Measurements from ENCODE around the gene ARHGAP1. TPM values are rescaled to one million over a fixed set of nuclear protein-coding genes. Genes with fewer than 3 reads are reported as not detected.
A peak's percentile ranks its signal among the peaks of the same experiment; 100 is the strongest.

Gene ARHGAP1
- total and polyA plus RNA-seq, 10 donors = 13.3 to 137 (median 76.9) TPM

- peaks cover 0 to 6% (median 0%) of the 10 kb centered on the region in 6 donors for H3K4me1 ChIP-seq
- H3K27ac ChIP-seq = no peak overlapping the region
- no peaks in the 10 kb centered on the region for H3K9me3 ChIP-seq
- H3K36me3 ChIP-seq = no peaks in the 10 kb centered on the region
- H3K27me3 ChIP-seq (replicated peaks in 1 of 7) = no peaks in the 10 kb centered on the region
- TF ChIP-seq POLR2A (IDR thresholded peaks at IDR 0.05) (no peak), CTCF (IDR thresholded peaks at IDR 0.05 in 8 of 11, conservative IDR thresholded peaks at IDR 0.05 in 3 of 11) (no peak), POLR2AphosphoS5 (IDR thresholded peaks at IDR 0.05) (no peak)
- DNase-seq = no peak
- H3K4me3 ChIP-seq = no peak overlapping the region
- WGBS, 5 donors = 84 to 92% (median 90%) methylated on average over 11 of the region's 11 CpGs
- intact Hi-C loops (cut with DNase I; ENCODE audit: low total_unique reads) = no loop called here
Measured at GRCh38 chr11:46722566-46723358, 22.3 kb upstream of the ARHGAP1 start.

GRCh38 chr11:46721286-46721685 is 20.9 kb upstream of the ARHGAP1 start:
- intact Hi-C loops (cut with DNase I; ENCODE audit: low total_unique reads) = no loop called here
- WGBS, 5 donors = 78 to 87% (median 80%) methylated on average over 6 of the region's 6 CpGs
- H3K27me3 ChIP-seq (replicated peaks in 1 of 7) = no peaks in the 10 kb centered on the region
- H3K27ac ChIP-seq = no peak overlapping the region
- H3K36me3 ChIP-seq = no peaks in the 10 kb centered on the region
- TF ChIP-seq POLR2AphosphoS5 (IDR thresholded peaks at IDR 0.05) = no peak
- TF ChIP-seq POLR2A (IDR thresholded peaks at IDR 0.05) = no peak
- H3K9me3 ChIP-seq = no peaks in the 10 kb centered on the region
- DNase-seq = peak; percentile 4
- H3K4me3 ChIP-seq = no peak overlapping the region
- H3K4me1 ChIP-seq = peaks cover 0 to 6% (median 0%) of the 10 kb centered on the region in 6 donors

GRCh38 chr11:46719543-46720218 is 19.3 kb upstream of the ARHGAP1 start:
- Histone ChIP-seq H3K36me3 (no peaks in the 10 kb centered on the region), H3K4me1 (peaks cover 0 to 6% (median 0%) of the 10 kb centered on the region in 6 donors), H3K9me3 (no peaks in the 10 kb centered on the region), H3K27ac (no peak overlapping the region), H3K4me3 (no peak overlapping the region), H3K27me3 (replicated peaks in 1 of 7) (no peaks in the 10 kb centered on the region)
- TF ChIP-seq POLR2AphosphoS5 (IDR thresholded peaks at IDR 0.05) (no peak), POLR2A (IDR thresholded peaks at IDR 0.05) (no peak), CTCF (IDR thresholded peaks at IDR 0.05 in 8 of 11, conservative IDR thresholded peaks at IDR 0.05 in 3 of 11) (no peak)
- intact Hi-C loops (cut with DNase I; ENCODE audit: low total_unique reads) = no loop called here
- no peak for DNase-seq
- WGBS, 5 donors = 89 to 96% (median 93%) methylated on average over 24 to 25 of the region's 25 CpGs

- no peak for DNase-seq
Measured at GRCh38 chr11:46719048-46719542, 18.7 kb upstream of the ARHGAP1 start, which contains the start of gene F2. TSS of gene F2 (plus strand) at chr11:46719213. CDS start at chr11:46719236, 23 bp downstream.

More at GRCh38 chr11:46719048-46719542, 18.7 kb upstream of the ARHGAP1 start, which contains the start of gene F2:
- no peaks in the 10 kb centered on the region for H3K9me3 ChIP-seq
- H3K27me3 ChIP-seq (replicated peaks in 1 of 7) = no peaks in the 10 kb centered on the region
- no peak within 1 kb of the TSS for H3K4me3 ChIP-seq
- TF ChIP-seq CTCF (IDR thresholded peaks at IDR 0.05 in 8 of 11, conservative IDR thresholded peaks at IDR 0.05 in 3 of 11) = no peak
- H3K36me3 ChIP-seq = no peaks in the 10 kb centered on the region
- 81 to 94% (median 89%) methylated on average over 7 of the region's 7 CpGs for WGBS, 5 donors
- peaks cover 0 to 6% (median 0%) of the 10 kb centered on the region in 6 donors for H3K4me1 ChIP-seq
- H3K27ac ChIP-seq = peak within 1 kb of the TSS in 1 of 8 donors; percentile 23
- intact Hi-C loops (cut with DNase I; ENCODE audit: low total_unique reads) = no loop called here

Measured in spleen (tissue), 11 donors.